ENCODE data around the gene IMPACT.

- TF ChIP-seq POLR2A (IDR thresholded peaks at IDR 0.05): no peak
- TF ChIP-seq CTCF (IDR thresholded peaks at IDR 0.05): no peak
- TF ChIP-seq POLR2AphosphoS5 (IDR thresholded peaks at IDR 0.05): no peak
Measured at GRCh38 chr18:24447961-24448360, 21.5 kb downstream of the IMPACT start.

Data from suprapubic skin (tissue), 4 donors.